NCI-H1092 (cell line): ENCODE data around the gene HELB.

Experiments
- DNase-seq: peaks from one replicate; lab custom pipeline; 2025; lab: John Stamatoyannopoulos, UW

The HELB gene

DNA sequence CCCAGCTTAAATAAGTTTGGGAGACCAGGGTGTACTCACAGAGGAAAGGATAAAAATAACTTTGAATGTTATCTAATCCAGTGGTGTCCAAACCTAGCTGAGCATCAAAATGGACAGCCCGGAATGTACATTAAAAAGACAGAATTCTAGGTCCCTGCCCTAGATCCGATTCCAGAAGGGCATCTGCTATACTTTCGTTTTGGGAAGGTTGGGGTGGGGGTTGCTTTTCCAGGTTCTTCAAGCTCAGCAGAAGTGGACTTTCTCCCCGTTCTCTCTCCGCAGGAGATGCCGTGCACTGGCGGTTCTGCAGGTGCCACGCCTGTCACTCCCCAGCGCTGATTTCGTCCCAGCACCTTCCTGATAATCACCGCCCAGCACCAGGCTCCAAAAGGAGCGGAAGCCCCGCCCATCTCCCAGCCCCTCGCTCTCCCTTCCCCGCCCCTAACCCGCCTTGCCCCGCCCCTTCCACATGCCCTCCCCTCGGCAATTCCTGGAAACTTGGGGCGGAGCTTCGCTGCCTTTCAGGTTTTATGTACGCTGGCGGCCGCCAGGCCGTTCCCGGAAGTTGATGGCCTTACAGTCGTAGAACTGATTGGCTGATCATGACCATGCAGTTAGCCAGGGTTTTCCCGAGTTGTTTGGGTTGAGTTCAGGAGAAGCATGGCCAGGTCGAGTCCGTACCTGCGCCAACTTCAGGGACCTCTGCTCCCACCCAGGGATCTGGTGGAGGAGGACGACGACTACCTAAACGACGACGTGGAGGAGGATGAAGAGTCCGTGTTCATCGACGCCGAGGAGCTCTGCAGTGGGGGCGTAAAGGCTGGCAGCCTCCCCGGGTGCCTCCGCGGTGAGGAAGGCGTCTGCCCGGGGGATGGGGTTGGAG lies at the start of gene HELB:
Gene HELB, plus strand, starts transcription at position 550 of the 883 bp plus-strand sequence. Its CDS starts 111 bp downstream, at position 661.
- peak; percentile 88 for DNase-seq

DNA sequence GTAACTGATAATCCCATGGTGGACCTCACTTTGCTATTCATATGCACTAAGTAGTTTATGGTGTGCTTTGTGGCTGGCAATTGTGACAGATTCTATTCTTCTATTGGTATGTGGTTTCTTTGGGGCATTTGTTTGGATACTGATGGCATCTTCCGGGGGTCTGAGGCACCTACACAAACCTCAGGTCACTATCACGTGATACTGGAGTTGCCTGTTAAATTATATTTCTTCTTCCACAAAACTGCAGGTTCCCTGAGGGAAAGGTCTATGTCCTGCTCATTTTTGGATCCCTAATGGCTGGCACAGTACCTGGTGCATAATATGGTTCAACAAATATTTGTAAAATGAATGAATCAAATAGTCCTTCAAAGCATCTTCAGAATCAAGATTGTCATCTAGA lies 49.5 kb upstream of the HELB start:
- no peak for DNase-seq

DNA sequence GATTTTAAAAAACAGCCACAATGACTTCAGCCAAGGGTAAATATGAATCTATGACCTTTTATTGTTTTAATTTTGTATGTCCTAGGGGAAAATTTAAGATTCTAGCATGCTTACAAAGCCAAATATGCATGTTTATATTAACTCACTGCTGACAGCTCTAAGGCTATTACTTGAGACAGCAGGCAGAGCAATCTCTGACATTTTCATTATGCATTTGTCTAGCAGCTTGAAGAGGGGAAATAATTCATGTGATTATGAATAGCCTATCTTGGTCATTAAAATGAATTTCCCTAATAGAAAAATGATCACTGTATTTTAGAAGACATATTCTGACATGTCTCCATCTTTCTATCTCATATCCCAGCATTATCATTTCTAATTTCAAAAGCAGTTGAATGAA lies 46.6 kb upstream of the HELB start:
- DNase-seq: no peak

DNA sequence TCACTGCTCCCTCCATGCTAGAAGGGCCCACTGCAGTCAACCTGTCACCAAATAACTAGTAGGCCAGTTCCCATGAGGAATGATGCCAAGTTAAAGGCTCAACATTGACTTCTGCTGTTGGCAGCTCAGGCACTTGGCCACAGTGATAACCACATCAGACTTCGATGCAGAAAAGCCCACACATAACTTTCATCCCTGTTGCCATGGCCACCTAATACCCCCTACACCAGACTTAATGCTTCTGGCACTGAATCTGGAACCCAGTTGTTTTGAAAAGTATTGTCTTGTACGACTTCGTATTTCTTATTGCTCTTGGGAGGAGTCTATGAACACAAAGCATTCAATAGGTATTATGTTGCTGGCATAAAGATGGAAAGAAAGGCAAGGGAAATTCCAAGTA lies 44.3 kb upstream of the HELB start:
- DNase-seq: no peak

DNA sequence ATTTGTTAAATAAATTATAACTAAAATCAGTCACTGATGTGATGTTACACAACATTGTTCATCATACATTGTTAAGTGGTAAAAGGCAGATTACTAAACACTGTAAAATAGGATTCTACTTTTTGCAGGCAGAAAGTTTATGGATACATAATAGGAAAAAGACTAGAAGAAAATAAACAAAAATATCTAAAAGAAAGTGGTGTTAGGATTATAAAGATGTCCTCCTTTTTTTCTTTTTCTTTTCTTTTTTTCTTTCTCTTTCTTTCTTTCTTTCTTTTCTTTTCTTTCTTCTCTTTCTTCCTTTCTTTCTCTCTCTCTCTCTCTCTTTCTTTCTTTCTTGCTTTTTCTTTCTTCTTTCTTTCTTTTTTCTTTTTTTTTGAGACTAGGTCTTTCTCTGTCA lies 39.6 kb upstream of the HELB start:
- DNase-seq: no peak

DNA sequence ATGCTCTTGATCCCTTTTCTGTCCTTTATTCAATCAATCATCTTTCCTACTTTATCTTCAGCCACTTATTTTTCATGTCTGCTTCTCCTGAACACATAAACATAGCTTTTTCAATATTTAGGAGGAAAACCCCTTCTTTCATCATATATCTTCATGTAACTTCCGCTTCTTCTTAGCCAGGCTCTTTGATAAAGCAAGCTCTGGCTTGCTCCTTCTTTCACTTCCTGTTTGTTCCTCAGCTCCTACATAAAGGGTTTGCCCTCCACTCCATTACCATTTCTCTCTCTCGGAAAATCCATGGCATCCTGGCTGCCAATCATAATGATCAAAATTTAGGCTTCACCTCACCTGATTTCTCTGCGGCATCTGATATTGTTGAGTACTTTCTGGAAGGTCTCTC lies 33.7 kb upstream of the HELB start:
- no peak for DNase-seq

DNA sequence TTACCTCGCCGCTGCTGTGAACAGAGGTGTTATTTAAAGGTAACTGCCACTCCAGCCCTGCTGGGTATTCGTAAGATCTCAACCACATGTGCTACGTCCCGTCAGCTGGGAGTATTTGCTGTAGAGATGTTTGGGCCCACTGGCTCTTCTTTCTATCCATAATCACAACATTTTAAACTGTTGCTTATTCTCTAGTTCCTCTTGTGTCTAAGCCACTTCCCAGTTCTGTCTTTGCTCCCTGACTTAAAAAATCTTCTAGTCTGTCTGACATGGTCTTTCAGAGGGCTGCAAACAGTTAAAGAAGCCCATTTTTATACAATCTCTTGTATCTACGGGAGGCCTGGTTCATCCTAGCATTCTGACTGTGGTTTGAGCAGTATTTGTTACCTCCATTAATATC lies 33.2 kb upstream of the HELB start:
- DNase-seq: no peak

DNA sequence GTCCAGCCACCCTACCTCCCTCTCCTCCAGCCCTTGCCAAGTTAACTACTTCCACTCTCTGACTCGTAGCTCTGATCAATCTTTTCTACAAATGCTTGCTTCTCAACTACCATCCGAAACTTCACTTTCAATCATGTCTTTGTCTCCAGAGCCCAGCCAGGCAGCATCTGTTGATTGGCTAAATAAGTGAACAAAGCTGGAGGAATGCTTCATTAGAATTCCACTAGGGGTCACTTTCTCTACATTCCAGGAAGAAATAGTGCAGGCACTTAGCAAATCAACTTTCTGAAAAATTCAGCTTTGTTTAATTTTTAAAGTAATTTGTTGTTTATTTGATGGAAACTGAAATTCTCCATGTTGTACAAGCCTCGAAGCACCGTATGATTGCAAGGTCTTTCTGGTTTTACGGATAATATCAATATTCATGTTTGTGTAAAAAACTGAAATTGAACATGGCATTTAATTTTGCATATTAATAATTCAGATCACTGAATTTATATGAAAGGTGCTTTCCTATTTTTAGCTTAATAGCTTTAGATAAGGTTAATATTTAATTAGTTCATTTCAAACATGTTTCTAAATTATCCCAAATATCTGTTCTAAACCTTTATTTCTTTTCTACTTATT lies 32.4 kb upstream of the HELB start:
- no peak for DNase-seq

DNA sequence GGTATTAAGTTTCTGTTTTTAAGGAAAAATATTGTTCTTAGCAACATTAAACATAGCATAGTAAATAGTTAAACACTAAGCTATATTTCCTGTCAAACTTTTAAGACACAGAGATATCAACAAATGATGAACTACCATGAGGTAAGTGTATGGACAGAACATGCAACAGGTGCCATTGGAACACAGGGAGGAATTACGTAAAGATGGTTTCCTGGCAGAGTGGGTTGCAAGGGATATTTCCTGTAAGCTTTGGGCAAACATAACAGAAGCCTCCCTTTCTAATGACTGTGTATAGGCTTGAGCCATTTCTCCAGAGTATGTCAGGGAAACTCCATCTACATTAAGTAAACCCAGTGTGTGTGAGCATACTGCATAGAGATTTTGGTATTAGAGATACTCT lies 31.7 kb upstream of the HELB start:
- no peak for DNase-seq

DNA sequence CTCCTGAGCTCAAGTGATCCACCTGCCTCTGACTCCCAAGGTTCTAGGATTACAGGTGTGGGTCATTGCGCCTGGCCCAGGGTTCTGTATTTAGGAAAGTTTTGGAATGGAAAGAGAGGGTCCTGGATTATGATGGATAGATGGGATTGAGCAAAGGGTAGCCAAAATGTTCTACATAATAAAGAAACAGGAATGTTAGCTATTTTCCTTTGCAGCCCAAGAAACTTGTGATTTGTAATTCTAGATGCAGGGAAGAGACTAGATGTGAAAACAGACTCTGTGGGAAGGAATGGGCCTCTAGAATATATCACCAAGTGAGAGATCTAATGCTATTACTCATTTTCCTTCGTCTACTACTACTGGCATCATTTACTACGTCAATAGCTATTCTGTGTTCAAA lies 29.6 kb upstream of the HELB start:
- no peak for DNase-seq

DNA sequence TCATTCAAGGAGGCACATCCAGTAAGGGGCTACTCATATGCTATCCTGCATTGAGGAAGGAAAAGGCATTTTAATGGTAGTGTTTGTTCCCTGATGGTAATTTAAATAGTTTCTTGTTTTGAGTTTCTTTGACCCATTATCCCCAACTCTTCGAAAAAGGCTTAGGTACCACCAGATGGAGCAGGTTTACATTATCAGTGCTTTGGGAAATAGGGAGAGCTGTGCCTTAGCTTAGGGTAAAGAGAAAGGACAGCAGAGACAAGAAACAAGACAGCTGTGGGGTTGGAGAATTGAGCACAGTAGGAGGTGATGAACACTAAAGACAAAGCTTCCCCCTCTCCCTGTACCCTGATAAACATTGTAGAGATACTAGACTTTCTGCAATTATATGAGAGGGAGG lies 29.1 kb upstream of the HELB start:
- DNase-seq: no peak

DNA sequence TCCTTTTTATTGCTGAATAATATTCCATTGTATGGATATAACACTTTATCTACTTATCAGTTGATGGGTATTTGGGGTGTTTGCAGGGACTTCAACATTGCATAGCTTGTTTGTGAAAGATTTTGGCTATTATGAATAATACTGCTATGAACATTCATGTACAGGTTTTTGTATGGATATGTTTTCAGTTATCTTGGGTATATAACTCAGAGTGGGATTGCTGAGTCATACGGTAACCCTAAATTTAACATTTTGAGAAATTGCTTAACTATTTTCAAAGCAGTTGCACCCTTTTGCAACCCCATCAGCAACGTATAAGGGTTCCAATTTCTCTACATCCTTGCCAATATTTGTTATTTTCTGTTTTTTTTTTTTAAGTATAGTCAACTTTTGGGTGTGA lies 27.3 kb upstream of the HELB start:
- DNase-seq: no peak

DNA sequence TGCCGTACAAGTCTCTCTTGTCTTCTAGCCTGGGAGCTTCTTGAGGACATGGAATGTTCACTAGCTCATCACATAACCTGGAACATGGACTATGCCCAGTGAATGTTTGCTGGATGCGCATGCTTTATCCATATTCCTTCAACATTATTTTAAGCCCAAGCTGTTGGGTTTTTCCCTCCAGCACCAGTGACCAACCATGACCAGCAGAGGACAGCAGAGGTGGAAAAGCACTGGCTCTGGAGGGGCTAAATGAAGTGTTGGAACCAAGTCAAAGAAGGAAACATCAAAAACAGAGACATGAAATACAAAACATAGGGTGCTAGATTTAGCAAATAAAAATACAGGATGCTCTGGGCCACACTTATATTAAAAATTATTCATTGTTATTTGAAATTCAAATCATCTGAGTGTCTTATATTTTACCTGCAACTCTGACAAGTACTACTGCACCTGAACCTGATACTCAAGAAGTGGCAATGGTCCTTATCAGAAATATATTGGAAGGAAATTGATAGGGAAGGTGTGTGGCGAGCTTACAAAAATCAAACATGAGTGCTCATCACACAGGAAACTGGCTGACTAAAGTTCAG lies 23.1 kb upstream of the HELB start:
- DNase-seq: no peak

DNA sequence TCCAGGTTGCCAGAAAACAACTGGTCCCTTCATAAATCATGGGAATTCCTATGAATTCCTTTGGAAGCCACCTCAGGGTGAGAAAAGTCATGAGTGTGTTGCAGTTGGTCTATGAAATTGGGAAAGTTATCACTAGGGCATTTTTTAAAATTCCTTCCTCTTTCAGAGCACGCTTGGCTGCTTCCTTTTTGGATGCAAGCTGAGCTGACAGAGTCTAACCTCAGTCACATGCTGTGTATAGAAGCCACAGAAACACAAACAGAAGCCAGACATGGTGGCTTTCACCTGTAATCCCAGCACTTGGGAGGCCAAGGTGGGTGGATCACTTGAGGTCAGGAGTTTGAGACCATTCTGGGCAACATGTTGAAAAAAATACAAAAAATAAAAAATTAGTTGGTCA lies 21.7 kb upstream of the HELB start:
- no peak for DNase-seq

DNA sequence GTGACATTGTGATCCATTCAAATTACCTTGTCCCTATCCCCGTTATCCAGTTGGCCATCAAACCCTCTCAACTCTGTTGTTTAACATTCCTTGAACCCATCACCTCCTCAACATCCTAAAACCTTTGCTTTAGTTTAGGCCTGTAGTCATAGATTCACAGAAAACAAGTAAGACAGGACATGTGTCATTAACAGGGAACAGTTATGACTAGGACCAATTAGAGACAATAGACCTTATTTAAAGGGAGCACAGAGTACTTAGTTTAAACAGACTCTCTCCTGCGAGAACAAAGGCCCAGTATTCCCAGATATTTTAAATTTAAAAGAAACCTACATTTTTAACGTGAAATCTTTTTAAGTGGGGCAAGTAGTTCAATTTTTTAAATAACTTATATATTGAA lies 20.0 kb upstream of the HELB start:
- DNase-seq: no peak

DNA sequence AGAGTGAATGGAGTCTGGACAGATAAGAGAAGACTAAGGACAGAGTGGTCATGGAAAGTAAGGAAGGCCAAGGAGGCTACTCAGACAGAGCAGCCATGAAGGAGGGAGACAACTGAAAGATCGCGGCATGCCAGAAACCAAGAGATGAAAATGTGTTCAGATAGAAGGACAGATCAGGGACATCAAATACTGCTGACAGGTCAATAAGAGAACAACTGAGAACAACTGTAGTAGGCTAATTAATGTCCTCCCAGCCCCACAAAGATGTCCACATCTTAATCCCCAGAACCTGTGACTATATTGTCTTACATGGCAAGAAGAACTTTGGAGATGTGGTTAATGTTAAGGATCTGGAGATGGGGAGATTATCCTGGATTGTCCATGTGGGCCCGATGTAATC lies 15.0 kb upstream of the HELB start:
- DNase-seq: no peak

DNA sequence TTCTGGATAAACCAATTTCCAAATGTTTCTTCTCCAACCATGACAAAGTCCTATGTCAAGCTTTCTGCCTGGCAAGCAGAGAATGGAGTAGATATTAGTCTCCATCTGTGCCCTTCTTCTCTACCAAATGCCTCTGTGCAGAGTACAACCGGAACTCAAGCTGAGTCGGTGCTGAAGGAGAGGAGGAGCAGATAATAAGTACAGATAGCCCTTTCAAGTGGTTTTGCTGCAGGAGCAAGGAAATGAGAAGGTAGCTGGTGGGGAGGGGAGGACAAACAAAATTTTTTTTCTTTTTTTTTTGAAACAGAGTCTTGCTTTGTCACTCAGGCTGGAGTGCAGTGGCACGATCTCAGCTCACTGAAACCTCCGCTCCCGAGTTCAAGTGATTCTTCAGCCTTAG lies 14.2 kb upstream of the HELB start:
- no peak for DNase-seq

DNA sequence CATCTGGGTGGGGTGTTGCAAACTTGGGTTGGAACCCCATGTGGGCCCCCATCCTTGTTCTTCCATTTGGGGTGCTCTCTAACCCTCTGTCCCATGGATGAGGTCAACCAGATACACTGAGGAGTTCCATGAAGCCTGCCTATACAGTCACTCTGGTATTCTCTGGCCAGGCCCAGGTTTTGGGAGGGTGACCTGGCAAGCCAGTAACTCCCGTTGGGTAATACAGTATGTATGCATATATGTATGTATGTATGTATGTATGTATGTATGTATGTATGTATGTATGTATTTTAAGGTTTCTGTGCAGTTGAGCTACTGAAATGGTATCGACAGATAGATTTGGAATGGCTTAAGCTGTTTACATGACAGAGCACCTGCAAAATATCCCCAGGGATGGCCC lies 12.8 kb upstream of the HELB start:
- DNase-seq: no peak

DNA sequence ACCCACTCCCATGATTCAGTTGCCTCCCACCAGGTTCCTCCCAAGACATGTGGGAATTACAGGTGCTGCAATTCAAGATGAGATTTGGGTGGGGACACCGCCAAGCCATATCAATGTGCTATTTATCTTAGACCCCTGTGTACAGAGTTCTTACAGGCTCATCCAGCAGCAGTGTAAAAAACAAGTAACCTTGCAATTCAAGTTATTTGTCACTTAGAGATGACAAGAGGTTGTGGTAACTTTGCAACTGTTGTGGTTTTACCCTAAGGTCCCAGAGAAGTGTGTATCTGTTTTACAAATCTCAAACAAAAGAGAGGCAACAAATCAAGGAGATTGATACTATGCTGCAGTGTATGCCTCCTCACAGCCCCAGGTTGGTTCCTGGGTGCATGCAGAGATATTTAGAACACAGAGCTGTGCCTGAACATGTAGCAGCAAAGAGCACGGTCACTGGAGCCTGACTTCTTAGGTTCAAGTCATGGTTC lies 11.5 kb upstream of the HELB start:
- DNase-seq: no peak

DNA sequence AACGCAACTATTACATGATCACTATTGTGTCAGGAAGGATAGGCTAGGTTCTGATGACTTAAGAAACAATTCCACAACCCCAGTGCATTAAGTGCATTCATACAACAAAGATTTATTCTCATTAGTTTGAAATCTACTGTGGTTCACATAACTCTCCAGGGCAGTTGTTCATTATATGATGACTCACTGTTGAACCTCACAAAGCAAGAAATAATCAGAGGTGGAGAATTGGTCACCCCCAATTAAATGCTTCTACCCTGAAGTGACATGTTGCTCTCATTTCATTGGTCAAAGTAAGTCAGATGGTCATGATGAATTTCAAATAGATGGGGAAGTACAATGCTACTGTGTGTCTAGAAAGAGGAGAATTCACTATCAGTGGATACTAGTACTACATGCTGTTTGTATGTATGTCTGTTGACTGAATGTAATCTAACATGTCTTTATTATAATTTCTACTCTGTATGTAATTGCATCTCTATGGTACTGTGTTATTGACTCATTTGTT lies 6.1 kb upstream of the HELB start:
- DNase-seq: no peak

DNA sequence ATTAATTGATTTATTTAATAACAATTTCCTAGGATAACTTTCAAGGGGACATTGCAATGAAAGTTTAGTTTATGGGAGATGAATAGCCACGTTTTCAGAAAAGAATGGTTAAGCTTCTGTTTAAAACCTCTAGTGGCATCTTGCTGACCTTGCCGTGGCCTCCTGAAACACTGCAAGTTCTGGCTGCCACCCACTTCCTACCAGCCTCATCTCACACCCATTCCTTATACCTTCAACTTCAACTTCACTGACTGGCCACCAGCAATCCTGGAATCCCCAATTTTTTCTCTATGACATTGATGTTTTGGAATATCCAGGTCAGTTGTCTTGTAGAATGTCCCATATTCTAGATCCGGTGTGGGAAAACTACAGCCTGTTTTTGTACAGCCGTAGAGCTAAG lies 5.2 kb upstream of the HELB start:
- no peak for DNase-seq

DNA sequence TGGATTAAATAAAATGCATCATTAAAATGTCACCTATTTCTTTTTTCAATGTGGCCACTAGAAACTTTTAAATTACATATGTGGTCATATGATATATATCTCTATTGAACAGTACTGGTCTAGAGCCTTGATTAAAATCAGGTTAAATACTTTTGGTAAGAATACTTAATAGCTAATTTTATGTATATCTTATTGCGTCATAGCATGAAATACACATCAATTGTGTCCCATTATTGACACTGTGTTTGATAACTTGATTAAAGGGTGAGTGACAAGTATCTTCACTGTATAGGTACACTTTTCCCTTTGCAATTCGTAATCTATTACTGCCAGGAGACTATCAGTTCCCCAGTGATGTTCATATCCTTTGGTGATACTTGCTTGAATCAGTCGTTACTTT lies 4.4 kb upstream of the HELB start:
- no peak for DNase-seq

DNA sequence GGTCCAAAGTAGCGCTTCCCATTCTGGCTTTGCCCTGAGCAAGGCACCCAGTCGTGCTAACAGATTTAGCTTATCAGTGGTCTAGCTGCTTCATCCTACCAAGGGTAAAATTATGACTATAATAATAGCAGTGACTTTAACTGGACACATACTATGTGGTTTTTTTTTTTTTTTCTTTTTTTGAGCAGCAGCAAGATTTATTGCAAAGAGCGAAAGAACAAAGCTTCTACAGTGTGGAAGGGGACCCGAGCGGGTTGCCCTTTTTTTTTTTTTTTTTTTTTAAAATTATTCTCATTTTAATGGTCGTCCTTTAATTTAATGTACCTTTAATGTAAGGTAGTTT lies 505 bp downstream of the HELB start:
- no peak for DNase-seq
